H9 (cell line): ENCODE results near the gene ELK1. TPM values are rescaled to one million over a fixed set of nuclear protein-coding genes. Genes with fewer than 3 reads are reported as not detected.

Experiments used
- DNase-seq: peaks from one replicate; pipeline ENCODE4 v3.0.0-alpha.2; 2017
- H2AFZ ChIP-seq: one replicate; pipeline ENCODE4 v1.6.1; 2013; ENCODE audit warnings: mild to moderate bottlenecking, low read length, control low read depth, moderate library complexity
- H2AK5ac ChIP-seq: 2 replicates; pipeline ENCODE4 v1.6.1; 2013; ENCODE audit warnings: low read length, control low read depth, mixed read lengths; ENCODE audit not compliant: insufficient read length
- H2BK120ac ChIP-seq: one replicate; pipeline ENCODE4 v1.6.1; 2013; ENCODE audit warnings: low read depth, mild to moderate bottlenecking, low read length, control low read depth, inconsistent platforms; ENCODE audit not compliant: poor library complexity, severe bottlenecking
- H2BK12ac ChIP-seq: 2 replicates; pipeline ENCODE4 v1.6.1; 2013; ENCODE audit warnings: low read length, control low read depth, mixed read lengths, low read depth; ENCODE audit not compliant: insufficient read length
- H2BK15ac ChIP-seq: 2 replicates; pipeline ENCODE4 v1.6.1; 2013; ENCODE audit warnings: low read depth, low read length, control low read depth
- H2BK20ac ChIP-seq: one replicate; pipeline ENCODE4 v1.6.1; 2013; ENCODE audit warnings: low read depth, mild to moderate bottlenecking, low read length, control low read depth, inconsistent platforms; ENCODE audit not compliant: poor library complexity, severe bottlenecking
- H2BK5ac ChIP-seq: 2 replicates; pipeline ENCODE4 v1.6.1; 2013; ENCODE audit warnings: low read length, control low read depth, mixed read lengths; ENCODE audit not compliant: insufficient read length
- H3K14ac ChIP-seq: 2 replicates; pipeline ENCODE4 v1.6.1; 2013; ENCODE audit warnings: low read length, control low read depth; ENCODE audit not compliant: insufficient read depth
- H3K18ac ChIP-seq: 2 replicates; pipeline ENCODE4 v1.6.1; 2013; ENCODE audit warnings: low read depth, mild to moderate bottlenecking, mixed read lengths, low read length, control low read depth; ENCODE audit not compliant: insufficient read length
- H3K23ac ChIP-seq: 2 replicates; pipeline ENCODE4 v1.6.1; 2013; ENCODE audit warnings: low read length, control low read depth, mixed read lengths, low read depth; ENCODE audit not compliant: insufficient read length
- H3K23me2 ChIP-seq: 2 replicates; pipeline ENCODE4 v1.6.1; 2013; ENCODE audit warnings: low read depth, mild to moderate bottlenecking, mixed read lengths, low read length, control low read depth; ENCODE audit not compliant: insufficient read length, poor library complexity, severe bottlenecking
- H3K27ac ChIP-seq: 2 replicates; pipeline ENCODE4 v1.5.1; 2013; ENCODE audit warnings: low read length, control low read depth, mixed read lengths, low read depth; ENCODE audit not compliant: insufficient read length
- H3K27me3 ChIP-seq: 2 replicates; pipeline ENCODE4 v1.6.1; 2013; ENCODE audit warnings: low read length, control low read depth, inconsistent platforms; ENCODE audit not compliant: insufficient read depth
- H3K4ac ChIP-seq: 2 replicates; pipeline ENCODE4 v1.6.1; 2013; ENCODE audit warnings: low read depth, mild to moderate bottlenecking, control low read depth, inconsistent platforms, low read length, moderate library complexity
- H3K4me1 ChIP-seq: 2 replicates; pipeline ENCODE4 v1.6.1; 2013; ENCODE audit warnings: low read length, control low read depth, inconsistent platforms; ENCODE audit not compliant: insufficient read depth
- H3K4me2 ChIP-seq: 2 replicates; pipeline ENCODE4 v1.6.1; 2013; ENCODE audit warnings: low read length, control low read depth, mixed read lengths; ENCODE audit not compliant: insufficient read length, insufficient read depth
- H3K56ac ChIP-seq: 2 replicates; pipeline ENCODE4 v1.6.1; 2013; ENCODE audit warnings: low read depth, mild to moderate bottlenecking, mixed read lengths, low read length, control low read depth; ENCODE audit not compliant: insufficient read length
- H3K79me1 ChIP-seq: 2 replicates; pipeline ENCODE4 v1.6.1; 2013; ENCODE audit warnings: low read depth, mild to moderate bottlenecking, moderate library complexity, low read length, control low read depth, inconsistent platforms; ENCODE audit not compliant: insufficient read depth, poor library complexity, severe bottlenecking
- H3K79me2 ChIP-seq: 2 replicates; pipeline ENCODE4 v1.6.1; 2013; ENCODE audit warnings: low read length, control low read depth, inconsistent platforms; ENCODE audit not compliant: insufficient read depth
- H3K9ac ChIP-seq: 2 replicates; pipeline ENCODE4 v1.6.1; 2013; ENCODE audit warnings: low read length, control low read depth, mixed read lengths; ENCODE audit not compliant: insufficient read length; ENCODE audit errors: extremely low read depth
- H3K9me3 ChIP-seq: one replicate; pipeline ENCODE4 v1.6.1; 2013; ENCODE audit warnings: low read depth, low read length, inconsistent platforms; ENCODE audit not compliant: control insufficient read depth
- H3T11ph ChIP-seq: one replicate; pipeline ENCODE4 v1.6.1; 2013; ENCODE audit warnings: mild to moderate bottlenecking, low read length, control low read depth, inconsistent platforms
- H4K20me1 ChIP-seq: one replicate; pipeline ENCODE4 v1.6.1; 2013; ENCODE audit not compliant: control insufficient read depth, insufficient read length, insufficient read depth
- H4K5ac ChIP-seq: 2 replicates; pipeline ENCODE4 v1.6.1; 2013; ENCODE audit warnings: low read depth, mild to moderate bottlenecking, mixed read lengths, low read length, control low read depth; ENCODE audit not compliant: insufficient read length
- H4K8ac ChIP-seq: replicated peaks from 2 replicates; pipeline ENCODE4 v1.6.1; 2013; ENCODE audit warnings: low read length, control low read depth, mixed read lengths, low read depth; ENCODE audit not compliant: insufficient read length
- H4K91ac ChIP-seq: 2 replicates; pipeline ENCODE4 v1.6.1; 2013; ENCODE audit warnings: low read depth, mild to moderate bottlenecking, moderate library complexity, mixed read lengths, low read length, control low read depth; ENCODE audit not compliant: insufficient read length
- H3K27ac Mint-ChIP-seq, 3 experiments: 2 replicates in 2 of 3; 3 replicates in 1 of 3; pipeline ENCODE4 v1.8.0; 2020 to 2021; ENCODE audit warnings: mixed read lengths in 3 of 3, mild to moderate bottlenecking in 1 of 3, moderate library complexity in 1 of 3
- H3K27me3 Mint-ChIP-seq: 2 replicates; pipeline ENCODE4 v1.8.0; 2021; ENCODE audit warnings: low read depth, mild to moderate bottlenecking, moderate library complexity, mixed read lengths
- H3K36me3 Mint-ChIP-seq, 3 experiments: 2 replicates in 2 of 3; 3 replicates in 1 of 3; pipeline ENCODE4 v1.8.0; 2020 to 2021; ENCODE audit warnings: low read depth in 3 of 3, mixed read lengths in 3 of 3; ENCODE audit not compliant: insufficient read depth in 1 of 3
- H3K4me1 Mint-ChIP-seq, 2 experiments: 2 replicates each; pipeline ENCODE4 v1.8.0; 2020; ENCODE audit warnings: mixed read lengths in 2 of 2
- H3K4me3 Mint-ChIP-seq, 2 experiments: 2 replicates in 1 of 2; 3 replicates in 1 of 2; pipeline ENCODE4 v1.8.0; 2020 to 2021; ENCODE audit warnings: mild to moderate bottlenecking in 2 of 2, mixed read lengths in 2 of 2, moderate library complexity in 1 of 2
- H3K9me3 Mint-ChIP-seq, 2 experiments: 2 replicates in 1 of 2; 3 replicates in 1 of 2; pipeline ENCODE4 v1.8.0; 2020; ENCODE audit warnings: mild to moderate bottlenecking in 2 of 2, mixed read lengths in 2 of 2, moderate library complexity in 1 of 2
- CTCF ChIP-seq: fragments of 200-600 bp; sonication (generic); conservative IDR thresholded peaks from 3 replicates; pipeline ENCODE4 v1.8.0; 2021; ENCODE audit warnings: antibody characterized with exemption, mild to moderate bottlenecking
- WGBS: extraction: QIAGEN DNeasy Blood & Tissue Kit; methylation state at CpG from one replicate; pipeline ENCODE4 v1.1.7; 2013; ENCODE audit warnings: missing lambda C conversion rate, low lambda C conversion rate, mixed read lengths; ENCODE audit not compliant: insufficient read length; ENCODE audit errors: extremely low coverage; 5-methylcytosine and 5-hydroxymethylcytosine counted together
- total RNA-seq: library from RNA; stranded (reverse); gene quantifications from 2 replicates; pipeline ENCODE4 v1.2.1, GENCODE V29; 2021

Gene ELK1
- total RNA-seq, 1 experiment from 2014 or later: 49.8 TPM

- H2AFZ ChIP-seq: no peak overlapping the region
- no peak for DNase-seq
- H3T11ph ChIP-seq: no peak overlapping the region
Measured at GRCh38 chrX:47651043-47651905, 911 bp upstream of the ELK1 start.

More at GRCh38 chrX:47651043-47651905, 911 bp upstream of the ELK1 start:
- Histone ChIP-seq H4K91ac (no peak overlapping the region), H3K23me2 (no peaks in the 10 kb centered on the region), H3K79me1 (peaks cover 2% of the 10 kb centered on the region), H3K9ac (peak overlapping the region; percentile 36), H3K23ac (no peak overlapping the region), H2BK12ac (no peak overlapping the region), H4K8ac (no peak overlapping the region), H2BK5ac (no peak overlapping the region), H3K79me2 (no peaks in the 10 kb centered on the region), H2BK20ac (no peak overlapping the region), H3K18ac (no peak overlapping the region), H2BK15ac (no peak overlapping the region), H4K20me1 (no peaks in the 10 kb centered on the region), H3K9me3 (peaks cover 44% of the 10 kb centered on the region), H3K14ac (no peak overlapping the region), H3K27ac (no peak overlapping the region), H3K4ac (no peak overlapping the region), H2BK120ac (no peak overlapping the region), H3K4me1 (no peaks in the 10 kb centered on the region; the same call in 1 of the 2 replicates), H3K56ac (no peak overlapping the region), H2AK5ac (no peak overlapping the region), H3K4me2 (peak overlapping the region; percentile 48), H3K27me3 (no peaks in the 10 kb centered on the region), H4K5ac (no peak overlapping the region)
- Mint-ChIP-seq H3K4me3 (peak overlapping the region; percentile 74 to 87), H3K27ac (peak overlapping the region; percentile 81 to 97 (median 94)), H3K27me3 (no peaks in the 10 kb centered on the region), H3K36me3 (peaks cover 38 to 58% (median 45%) of the 10 kb centered on the region in 3 experiments), H3K4me1 (peaks cover 21 to 22% of the 10 kb centered on the region in 2 experiments), H3K9me3 (peaks cover 80 to 83% of the 10 kb centered on the region in 2 experiments)
- WGBS: no CpG with 5 or more reads among the region's 19 CpGs
- TF ChIP-seq CTCF: no peak
